ENCODE data around the gene NETO2. TPM values are rescaled to one million over a fixed set of nuclear protein-coding genes. Genes with fewer than 3 reads are reported as not detected.
"Not testable (repeated sequence)": the region's sequence is repeated elsewhere in the genome, so short reads cannot be mapped to it uniquely, and the experiment has no call there.

Gene NETO2
- total RNA-seq, 5 donors from 2014 or later (not counting 1 experiment from before 2014, with no cell fraction given), result 1.4 to 4.1 (median 2.1) TPM

GRCh38 chr16:47063011-47063724, 80.6 kb downstream of the NETO2 start:
- peaks cover 0 to 11% of the 10 kb centered on the region in 2 experiments for H3K27me3 ChIP-seq (replicated peaks in 1 of 2; ENCODE audit: control insufficient read depth in 2 of 2, extremely low read depth in 1 of 2, insufficient read depth in 2 of 2, low read length in 1 of 2)
- H3K27ac ChIP-seq (ENCODE audit: low read length), result no peak overlapping the region
- H3K36me3 ChIP-seq (ENCODE audit: control insufficient read depth in 2 of 2, extremely low read depth in 1 of 2, insufficient read depth in 1 of 2, low read length in 1 of 2), result no peaks in the 10 kb centered on the region
- ChIA-PET POLR2A (no interaction called here), CTCF (no interaction called here)
- 91% methylated on average over 7 of the region's 7 CpGs for WGBS (ENCODE audit: insufficient coverage)
- no peaks in the 10 kb centered on the region for H3K4me1 ChIP-seq (ENCODE audit: control insufficient read depth in 1 of 2, extremely low read depth in 1 of 2, insufficient read depth in 2 of 2, low read length in 2 of 2)
- no peak for DNase-seq
- no peak overlapping the region for H3K4me3 ChIP-seq (ENCODE audit: control insufficient read depth in 1 of 2, extremely low read depth in 1 of 2, low read length in 1 of 2)
- no peaks in the 10 kb centered on the region for H3K9me3 ChIP-seq
- no peaks in the 10 kb centered on the region for H3K36me3 Mint-ChIP-seq
- H3K4me1 Mint-ChIP-seq, result no peaks in the 10 kb centered on the region
- H3K9me3 Mint-ChIP-seq, result peaks cover 0 to 6% (median 4%) of the 10 kb centered on the region in 3 donors
- H3K4me3 Mint-ChIP-seq, result no peak overlapping the region
- no peak for ATAC-seq (replicated peaks in 1 of 4)
- H3K27ac Mint-ChIP-seq, result no peak overlapping the region
- H3K27me3 Mint-ChIP-seq, result no peaks in the 10 kb centered on the region

GRCh38 chr16:47061204-47061603, 82.5 kb downstream of the NETO2 start:
- no peaks in the 10 kb centered on the region for H3K4me1 Mint-ChIP-seq
- Histone ChIP-seq H3K36me3 (ENCODE audit: control insufficient read depth in 2 of 2, extremely low read depth in 1 of 2, insufficient read depth in 1 of 2, low read length in 1 of 2) (no peaks in the 10 kb centered on the region), H3K9me3 (no peaks in the 10 kb centered on the region), H3K27ac (ENCODE audit: low read length) (no peak overlapping the region), H3K4me1 (ENCODE audit: control insufficient read depth in 1 of 2, extremely low read depth in 1 of 2, insufficient read depth in 2 of 2, low read length in 2 of 2) (no peaks in the 10 kb centered on the region), H3K27me3 (replicated peaks in 1 of 2; ENCODE audit: control insufficient read depth in 2 of 2, extremely low read depth in 1 of 2, insufficient read depth in 2 of 2, low read length in 1 of 2) (peaks cover 0 to 19% of the 10 kb centered on the region in 2 experiments), H3K4me3 (ENCODE audit: control insufficient read depth in 1 of 2, extremely low read depth in 1 of 2, low read length in 1 of 2) (no peak overlapping the region)
- WGBS (ENCODE audit: insufficient coverage), result 82% methylated on average over 9 of the region's 12 CpGs
- no peak for ATAC-seq (replicated peaks in 1 of 4)
- H3K27ac Mint-ChIP-seq, result no peak overlapping the region
- no peaks in the 10 kb centered on the region for H3K36me3 Mint-ChIP-seq
- DNase-seq, result peak in 1 of 35 experiments; percentile 13
- H3K4me3 Mint-ChIP-seq, result no peak overlapping the region
- no peaks in the 10 kb centered on the region for H3K27me3 Mint-ChIP-seq
- POLR2A ChIA-PET, result no interaction called here
- CTCF ChIA-PET, result no interaction called here
- peaks cover 0 to 6% (median 4%) of the 10 kb centered on the region in 3 donors for H3K9me3 Mint-ChIP-seq

- Mint-ChIP-seq H3K27me3 (no peaks in the 10 kb centered on the region), H3K27ac (no peak overlapping the region), H3K9me3 (peaks cover 0 to 6% (median 4%) of the 10 kb centered on the region in 3 donors), H3K36me3 (no peaks in the 10 kb centered on the region), H3K4me3 (no peak overlapping the region), H3K4me1 (no peaks in the 10 kb centered on the region)
- H3K27me3 ChIP-seq (replicated peaks in 1 of 2; ENCODE audit: control insufficient read depth in 2 of 2, extremely low read depth in 1 of 2, insufficient read depth in 2 of 2, low read length in 1 of 2), result peaks cover 0 to 21% of the 10 kb centered on the region in 2 experiments
- no peaks in the 10 kb centered on the region for H3K4me1 ChIP-seq (ENCODE audit: control insufficient read depth in 1 of 2, extremely low read depth in 1 of 2, insufficient read depth in 2 of 2, low read length in 2 of 2)
- H3K4me3 ChIP-seq (ENCODE audit: control insufficient read depth in 1 of 2, extremely low read depth in 1 of 2, low read length in 1 of 2), result no peak overlapping the region
- H3K36me3 ChIP-seq (ENCODE audit: control insufficient read depth in 2 of 2, extremely low read depth in 1 of 2, insufficient read depth in 1 of 2, low read length in 1 of 2), result no peaks in the 10 kb centered on the region
- POLR2A ChIA-PET, result no interaction called here
- DNase-seq (no peak), ATAC-seq (replicated peaks in 1 of 4) (no peak)
- H3K27ac ChIP-seq (ENCODE audit: low read length), result no peak overlapping the region
- no peaks in the 10 kb centered on the region for H3K9me3 ChIP-seq
- WGBS (ENCODE audit: insufficient coverage), result 93% methylated on average over 3 of the region's 3 CpGs
- CTCF ChIA-PET, result interaction anchor here in 1 of 2 donors (0.6 kb wide), 1 partner anchor 349 kb away, joined by 4 read pairs; no protein-coding TSS in a partner anchor
Observed at GRCh38 chr16:47060596-47060995, 83.1 kb downstream of the NETO2 start.

DNA sequence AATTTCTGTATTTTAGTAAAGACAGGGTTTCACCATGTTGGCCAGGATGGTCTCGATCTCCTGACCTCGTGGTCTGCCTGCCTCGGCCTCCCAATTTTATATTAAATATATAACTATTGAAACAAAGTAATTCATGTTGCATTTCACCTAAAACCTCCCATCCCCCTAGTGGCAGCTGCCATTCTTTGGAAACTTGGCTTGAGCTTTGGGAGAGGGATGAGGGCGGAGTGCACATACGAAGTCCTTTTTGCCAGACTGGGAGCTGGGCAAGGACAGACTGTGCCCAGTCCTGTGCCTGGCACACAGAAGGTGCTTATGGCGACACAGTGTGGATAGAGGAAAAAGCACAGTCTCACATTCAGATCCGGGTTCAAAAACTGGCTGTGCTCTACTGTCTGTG, 83.8 kb downstream of the NETO2 start:
- peaks cover 0 to 6% (median 4%) of the 10 kb centered on the region in 3 donors for H3K9me3 Mint-ChIP-seq

DNA sequence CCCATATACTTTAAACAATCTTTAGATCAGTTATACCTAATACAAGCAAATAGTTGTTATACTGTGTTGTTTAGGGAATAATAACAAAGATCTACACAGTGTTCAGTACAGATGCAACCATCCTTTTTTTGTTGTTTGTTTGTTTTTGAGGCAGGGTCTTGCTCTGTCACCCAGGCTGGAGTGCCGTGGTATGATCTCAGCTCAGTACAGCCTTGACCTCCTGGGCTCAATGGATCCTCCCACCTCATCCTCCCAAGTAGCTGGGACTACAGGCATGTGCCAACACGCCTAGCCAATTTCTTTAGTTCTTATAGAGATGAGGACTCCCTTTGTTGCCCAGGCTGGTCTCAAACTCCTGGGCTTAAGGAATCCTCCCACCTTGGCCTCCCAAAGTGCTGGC, 84.6 kb downstream of the NETO2 start:
- H3K4me1 Mint-ChIP-seq; H3K27me3 Mint-ChIP-seq; H3K27ac ChIP-seq (ENCODE audit: low read length); H3K36me3 ChIP-seq (ENCODE audit: control insufficient read depth in 2 of 2, extremely low read depth in 1 of 2, insufficient read depth in 1 of 2, low read length in 1 of 2); CTCF ChIA-PET; DNase-seq; H3K27ac Mint-ChIP-seq; H3K4me3 Mint-ChIP-seq; POLR2A ChIA-PET; H3K9me3 Mint-ChIP-seq; H3K9me3 ChIP-seq; H3K4me3 ChIP-seq (ENCODE audit: control insufficient read depth in 1 of 2, extremely low read depth in 1 of 2, low read length in 1 of 2); H3K36me3 Mint-ChIP-seq; H3K4me1 ChIP-seq (ENCODE audit: control insufficient read depth in 1 of 2, extremely low read depth in 1 of 2, insufficient read depth in 2 of 2, low read length in 2 of 2); ATAC-seq (replicated peaks in 1 of 4): not testable (repeated sequence)
- peaks cover 0 to 26% of the 10 kb centered on the region in 2 experiments for H3K27me3 ChIP-seq (replicated peaks in 1 of 2; ENCODE audit: control insufficient read depth in 2 of 2, extremely low read depth in 1 of 2, insufficient read depth in 2 of 2, low read length in 1 of 2)
- WGBS (ENCODE audit: insufficient coverage), result no CpG with 5 or more reads among the region's 2 CpGs

More for the DNA sequence above, 83.8 kb downstream of the NETO2 start:
- ATAC-seq (replicated peaks in 1 of 4) (no peak), DNase-seq (peak in 1 of 35 experiments; percentile 9)
- Histone ChIP-seq H3K27me3 (replicated peaks in 1 of 2; ENCODE audit: control insufficient read depth in 2 of 2, extremely low read depth in 1 of 2, insufficient read depth in 2 of 2, low read length in 1 of 2) (peaks cover 0 to 24% of the 10 kb centered on the region in 2 experiments), H3K4me3 (ENCODE audit: control insufficient read depth in 1 of 2, extremely low read depth in 1 of 2, low read length in 1 of 2) (no peak overlapping the region), H3K4me1 (ENCODE audit: control insufficient read depth in 1 of 2, extremely low read depth in 1 of 2, insufficient read depth in 2 of 2, low read length in 2 of 2) (no peaks in the 10 kb centered on the region), H3K9me3 (no peaks in the 10 kb centered on the region), H3K36me3 (ENCODE audit: control insufficient read depth in 2 of 2, extremely low read depth in 1 of 2, insufficient read depth in 1 of 2, low read length in 1 of 2) (no peaks in the 10 kb centered on the region), H3K27ac (ENCODE audit: low read length) (no peak overlapping the region)
- POLR2A ChIA-PET, result no interaction called here
- Mint-ChIP-seq H3K36me3 (no peaks in the 10 kb centered on the region), H3K27me3 (no peaks in the 10 kb centered on the region), H3K4me1 (no peaks in the 10 kb centered on the region), H3K27ac (no peak overlapping the region), H3K4me3 (no peak overlapping the region)
- WGBS (ENCODE audit: insufficient coverage), result 100% methylated on average over 1 of the region's 7 CpGs
- CTCF ChIA-PET, result interaction anchor here (0.6 kb wide), 2 partner anchors 40 to 349 kb away, joined by 4 read pairs; no protein-coding TSS in a partner anchor

- Histone ChIP-seq H3K4me3 (ENCODE audit: control insufficient read depth in 1 of 2, extremely low read depth in 1 of 2, low read length in 1 of 2) (no peak overlapping the region), H3K9me3 (no peaks in the 10 kb centered on the region), H3K36me3 (ENCODE audit: control insufficient read depth in 2 of 2, extremely low read depth in 1 of 2, insufficient read depth in 1 of 2, low read length in 1 of 2) (no peaks in the 10 kb centered on the region), H3K27me3 (replicated peaks in 1 of 2; ENCODE audit: control insufficient read depth in 2 of 2, extremely low read depth in 1 of 2, insufficient read depth in 2 of 2, low read length in 1 of 2) (peaks cover 0 to 26% of the 10 kb centered on the region in 2 experiments), H3K4me1 (ENCODE audit: control insufficient read depth in 1 of 2, extremely low read depth in 1 of 2, insufficient read depth in 2 of 2, low read length in 2 of 2) (no peaks in the 10 kb centered on the region), H3K27ac (ENCODE audit: low read length) (no peak overlapping the region)
- Mint-ChIP-seq H3K9me3 (peaks cover 0 to 6% (median 4%) of the 10 kb centered on the region in 3 donors), H3K27me3 (no peaks in the 10 kb centered on the region), H3K4me1 (no peaks in the 10 kb centered on the region), H3K27ac (no peak overlapping the region), H3K36me3 (no peaks in the 10 kb centered on the region), H3K4me3 (no peak overlapping the region)
- ChIA-PET CTCF (no interaction called here), POLR2A (no interaction called here)
- no peak for ATAC-seq (replicated peaks in 1 of 4)
- WGBS (ENCODE audit: insufficient coverage), result 70% methylated on average over 2 of the region's 14 CpGs
- no peak for DNase-seq
Observed at GRCh38 chr16:47058295-47059086, 85.3 kb downstream of the NETO2 start.

All from T-cell (primary cell).